GM21825 (cell line): Measurements from ENCODE around the gene RYR2.
"Not testable (repeated sequence)": the region's sequence is repeated elsewhere in the genome, so short reads cannot be mapped to it uniquely, and the experiment has no call there.

Source experiments
- ATAC-seq: cut with Tn5 transposase; IDR thresholded peaks from one replicate; pipeline ENCODE4 v1.9.1; 2021; ENCODE audit warnings: mild to moderate bottlenecking, moderate library complexity; ENCODE audit not compliant: unreplicated experiment

The RYR2 gene

DNA sequence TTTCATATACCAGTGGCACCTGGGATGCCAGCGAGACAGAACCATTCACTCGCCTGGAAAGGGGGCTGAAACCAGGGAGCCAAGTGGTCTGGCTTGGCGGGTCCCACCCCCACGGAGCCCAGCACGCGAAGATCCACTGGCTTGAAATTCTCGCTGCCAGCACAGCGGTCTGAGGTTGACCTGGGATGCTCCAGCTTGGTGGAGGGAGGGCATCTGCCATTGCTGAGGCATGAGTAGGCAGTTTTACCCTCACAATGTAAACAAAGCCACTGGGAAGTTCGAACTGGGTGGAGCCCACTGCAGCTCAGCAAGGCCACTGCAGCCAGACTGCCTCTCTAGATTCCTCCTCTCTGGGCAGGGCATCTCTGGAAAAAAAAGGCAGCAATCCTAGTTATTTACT, 778.6 kb downstream of the RYR2 start:
- ATAC-seq: not testable (repeated sequence)

DNA sequence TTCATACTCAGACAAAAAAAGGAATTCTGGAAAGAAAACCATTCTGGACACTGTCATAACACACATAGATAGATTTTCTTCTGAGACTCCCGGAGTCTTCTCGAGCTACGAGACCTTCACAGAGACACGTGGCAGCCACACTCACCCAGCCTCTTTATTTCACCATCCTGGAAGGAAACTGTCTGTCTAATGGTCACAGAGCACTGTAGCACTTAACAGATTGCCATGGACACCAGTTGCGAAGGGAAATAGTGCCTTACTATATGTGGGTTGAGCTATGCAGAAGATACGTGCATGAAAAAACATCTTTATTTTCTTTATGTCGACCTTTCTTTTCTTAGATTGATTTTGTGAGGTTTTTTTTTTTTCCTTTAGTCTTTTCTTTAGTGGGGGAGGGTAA, 790.9 kb downstream of the RYR2 start:
- ATAC-seq: no peak

DNA sequence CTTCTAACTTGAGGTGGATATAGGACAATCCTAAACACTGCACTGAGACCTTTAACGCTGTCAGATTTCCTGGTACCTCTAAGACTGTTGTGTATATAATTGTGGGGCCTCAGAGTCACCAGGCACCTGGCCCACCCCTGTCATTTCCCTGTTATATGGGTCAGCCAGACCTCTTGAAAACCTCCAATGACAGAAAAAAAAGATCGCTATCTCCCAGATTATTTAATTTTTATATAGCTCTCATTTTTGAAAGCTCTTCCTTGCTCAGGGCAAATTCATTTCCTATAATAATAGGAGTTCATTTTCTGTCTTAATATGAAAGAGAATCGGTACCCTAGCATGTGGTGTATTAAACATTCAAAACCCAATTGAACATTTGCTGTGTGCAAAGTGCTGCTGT, 792.1 kb downstream of the RYR2 start:
- ATAC-seq: no peak

DNA sequence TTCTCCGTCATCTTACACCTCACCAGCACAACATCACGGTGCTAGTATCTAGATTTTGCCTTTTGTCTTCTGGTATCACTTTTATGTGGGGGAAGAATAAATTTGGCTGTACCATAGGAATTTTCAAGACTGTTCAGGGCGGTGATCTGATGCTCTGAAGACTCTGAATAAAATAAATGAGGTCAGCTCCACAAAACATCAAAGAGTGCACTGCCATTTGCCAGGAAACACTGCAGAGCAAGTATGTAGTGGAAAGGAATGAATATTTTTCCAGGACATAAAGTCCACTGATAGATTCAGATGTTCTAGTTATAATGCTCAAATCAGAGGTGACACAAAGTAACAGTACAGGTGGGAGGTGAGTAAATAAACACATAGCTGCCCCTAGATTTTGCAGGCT, 792.5 kb downstream of the RYR2 start:
- no peak for ATAC-seq

DNA sequence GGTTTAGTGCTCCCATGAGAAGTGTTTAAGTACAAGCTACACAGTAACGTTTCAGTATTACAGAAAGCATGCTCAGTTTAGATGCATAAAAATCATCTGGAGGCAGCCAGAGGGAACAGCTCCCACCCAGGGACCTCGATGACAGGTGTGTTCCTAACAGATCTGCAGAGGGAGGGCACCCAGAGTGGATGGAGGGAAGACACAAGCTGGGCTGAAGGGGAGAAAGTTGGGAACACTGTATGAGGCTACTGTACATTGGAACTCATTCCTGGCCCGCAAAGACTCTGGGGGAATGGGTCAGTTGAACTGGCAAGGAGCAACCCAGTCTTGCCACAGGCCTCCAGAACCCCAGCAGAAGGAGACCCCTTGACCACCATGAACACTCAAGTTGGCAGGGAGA, 796.3 kb downstream of the RYR2 start:
- ATAC-seq: no peak

DNA sequence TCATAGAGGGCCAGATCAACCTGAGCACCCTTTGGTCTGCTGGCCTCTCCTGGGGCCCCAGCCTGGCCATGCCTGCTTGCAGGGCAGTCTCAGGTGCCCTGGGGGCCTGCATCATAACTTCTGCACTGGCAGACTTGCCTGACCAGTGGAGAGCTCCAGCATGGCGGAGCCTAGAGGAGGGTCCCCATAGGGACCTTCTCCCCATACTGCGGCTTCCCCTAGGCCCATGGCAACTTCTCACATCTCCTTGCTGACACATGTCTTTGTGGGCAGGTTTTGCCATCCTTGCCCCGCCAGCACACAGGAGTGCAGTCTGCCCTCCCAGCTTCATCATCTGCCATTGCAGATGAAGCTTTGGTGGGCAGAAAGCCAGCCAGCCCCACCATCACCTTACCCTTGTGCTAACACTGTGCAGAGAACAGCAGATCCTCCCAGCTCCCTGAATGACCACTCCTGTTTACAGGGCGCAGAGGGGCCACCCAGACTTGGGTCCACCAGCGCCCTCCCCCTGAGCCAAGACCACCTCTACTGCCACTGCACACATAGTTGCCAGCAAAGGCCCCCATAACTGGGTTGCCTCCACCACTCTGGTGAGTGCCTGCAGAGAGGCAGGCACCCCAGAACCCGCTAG, 797.0 kb downstream of the RYR2 start:
- no peak for ATAC-seq

DNA sequence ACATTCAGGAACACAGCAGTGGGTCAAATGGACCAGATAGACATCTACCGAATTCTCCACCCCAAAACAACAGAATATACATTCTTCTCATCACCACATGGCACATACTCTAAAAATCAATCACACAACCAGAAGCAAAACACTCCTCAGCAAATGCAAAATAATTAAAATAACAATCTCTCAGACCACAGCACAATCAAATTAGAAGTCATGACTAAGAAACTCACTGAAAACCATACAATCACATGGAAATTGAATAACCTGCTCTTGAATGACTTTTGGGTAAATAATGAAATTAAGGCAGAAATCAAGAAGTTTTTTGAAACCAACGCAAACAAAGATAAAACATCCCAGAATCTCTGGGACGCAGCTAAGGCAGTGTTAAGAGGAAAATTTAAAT, 799.5 kb downstream of the RYR2 start:
- no peak for ATAC-seq

DNA sequence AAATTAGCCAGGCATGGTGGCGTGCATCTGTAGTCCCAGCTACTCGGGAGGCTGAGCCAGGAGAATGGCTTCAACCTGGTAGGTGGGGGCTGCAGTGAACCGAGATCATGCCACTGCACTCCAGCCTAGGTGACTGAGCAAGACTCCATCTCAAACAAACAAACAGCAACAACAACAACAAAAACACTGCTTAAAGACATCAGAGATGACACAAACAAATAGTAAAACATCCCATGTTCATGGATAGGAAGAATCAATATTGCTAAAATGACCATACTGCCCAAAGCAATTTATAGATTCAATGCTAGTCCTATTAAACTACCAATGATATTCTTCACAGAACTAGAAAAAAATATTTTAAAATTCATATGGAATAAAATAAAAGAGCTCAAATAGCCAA, 801.5 kb downstream of the RYR2 start:
- not testable (repeated sequence) for ATAC-seq

DNA sequence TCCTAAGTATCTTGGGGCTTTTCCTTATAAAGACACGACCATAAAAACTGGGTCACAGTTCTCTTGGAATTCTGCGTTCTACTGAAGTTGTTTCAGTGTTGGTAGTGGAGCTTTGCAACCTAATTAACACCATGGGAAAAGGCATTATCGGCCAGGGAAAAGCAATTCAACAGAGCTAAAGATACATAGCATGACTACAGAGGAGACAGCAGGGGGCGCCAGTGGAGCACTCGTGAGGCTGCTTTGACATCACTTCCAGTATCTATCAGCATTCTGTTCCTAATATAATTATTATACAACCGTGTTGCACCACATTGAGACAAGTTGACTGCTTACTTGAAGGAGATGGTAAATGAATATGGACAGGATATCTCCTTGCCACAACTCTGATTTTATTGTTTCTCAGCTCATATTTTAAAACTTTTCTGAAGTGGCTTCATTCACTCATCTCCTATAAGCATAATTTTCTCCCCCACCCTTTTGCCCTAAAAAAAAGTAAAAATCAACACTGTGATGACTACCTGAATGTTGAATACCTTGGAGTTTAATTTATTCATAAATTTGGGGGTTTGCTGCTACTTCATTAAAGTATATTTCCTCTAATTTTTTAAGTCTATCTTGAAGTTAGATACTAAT, 809.3 kb downstream of the RYR2 start:
- no peak for ATAC-seq

DNA sequence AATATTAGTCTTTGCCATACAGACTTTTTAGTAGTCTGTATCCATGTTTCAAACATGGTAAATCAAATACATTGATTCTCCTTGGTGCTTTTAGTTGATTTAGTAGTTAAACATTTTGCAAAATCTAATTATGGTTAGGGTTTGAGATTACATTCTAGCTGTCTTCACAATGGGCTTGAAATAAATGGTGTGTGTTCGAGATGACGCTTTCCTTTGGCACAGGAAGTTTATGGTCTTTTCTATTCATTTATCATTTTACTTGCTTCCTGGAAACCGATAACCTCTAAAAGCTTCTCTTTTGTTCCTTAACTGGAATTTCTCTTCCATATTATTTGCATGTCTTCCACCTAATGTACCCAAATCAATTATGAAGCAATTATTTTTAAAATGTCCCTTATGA, 810.4 kb downstream of the RYR2 start:
- no peak for ATAC-seq

DNA sequence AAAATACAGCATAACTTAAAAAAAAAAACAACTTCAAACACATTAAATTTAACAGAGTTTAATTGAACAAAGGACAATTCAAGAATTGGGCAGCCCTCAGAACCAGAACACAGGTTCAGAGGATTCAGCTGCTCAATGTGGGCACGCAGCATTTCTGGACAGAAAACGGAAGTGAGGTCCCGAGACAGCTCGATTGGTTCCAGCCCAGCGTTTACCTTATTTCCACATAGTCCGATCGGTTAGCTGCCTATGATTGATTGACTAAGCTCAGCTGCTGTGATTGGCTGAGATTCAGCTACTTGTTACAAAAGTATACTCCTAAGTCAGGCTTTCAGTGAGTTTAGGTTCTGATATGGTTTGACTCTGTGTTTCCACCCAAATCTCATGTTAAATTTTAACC, 815.5 kb downstream of the RYR2 start:
- no peak for ATAC-seq

DNA sequence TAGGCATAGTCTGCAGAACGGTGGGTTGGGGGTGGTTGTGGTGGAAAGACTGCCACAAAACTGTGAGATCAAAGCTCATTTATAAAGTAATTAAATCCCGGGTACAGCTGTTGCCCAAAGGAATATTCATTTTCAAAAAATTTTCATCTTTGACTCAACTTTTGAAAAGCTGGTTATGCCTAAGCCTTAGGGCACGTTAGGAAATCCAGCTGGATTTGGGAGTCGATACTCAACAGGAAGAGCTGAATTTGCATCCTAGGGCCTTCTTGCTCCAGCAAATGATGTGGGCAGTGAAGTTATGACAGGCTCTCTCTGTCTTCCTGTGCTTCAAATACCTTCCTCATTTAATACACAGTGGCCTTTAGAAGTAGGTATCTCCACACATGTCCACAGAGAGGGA, 817.0 kb downstream of the RYR2 start:
- ATAC-seq: no peak

DNA sequence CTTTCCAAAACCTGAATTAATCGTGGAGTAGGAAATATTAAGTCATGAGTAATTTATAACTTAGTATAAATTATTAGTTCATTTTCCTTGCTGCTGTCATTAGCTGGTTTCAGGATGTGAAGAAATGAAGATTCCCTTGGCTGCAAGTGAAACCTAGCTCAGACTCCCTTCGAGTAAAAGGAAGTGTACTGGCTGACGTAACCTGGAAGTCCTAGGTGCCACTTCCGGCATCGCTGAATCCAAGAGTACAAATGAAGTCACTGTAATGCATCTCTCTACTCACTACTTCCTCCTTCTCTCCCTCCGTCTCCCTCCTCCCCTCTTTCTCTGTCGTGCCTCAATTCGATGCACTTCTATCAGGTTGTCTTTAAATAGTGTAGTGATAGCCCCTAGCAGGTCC, 820.0 kb downstream of the RYR2 start:
- ATAC-seq: no peak

DNA sequence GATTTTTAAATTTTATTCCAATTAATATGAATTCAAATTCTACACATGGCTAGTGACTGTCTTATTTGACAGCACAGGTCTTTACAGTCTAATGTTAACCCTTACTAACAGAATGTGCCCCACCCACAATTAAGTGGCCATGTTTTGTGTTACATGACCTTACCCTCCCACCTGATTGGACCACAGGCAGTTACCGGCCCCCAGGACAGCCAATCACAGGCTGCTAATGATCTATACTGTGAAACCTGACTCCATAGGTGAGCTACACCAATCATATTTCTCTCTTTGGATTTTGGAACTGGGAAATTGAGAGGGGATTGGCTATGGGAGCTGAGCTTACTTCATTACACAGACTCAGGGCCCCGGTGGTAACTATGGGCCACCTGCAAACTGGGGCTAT, 821.2 kb downstream of the RYR2 start:
- no peak for ATAC-seq

DNA sequence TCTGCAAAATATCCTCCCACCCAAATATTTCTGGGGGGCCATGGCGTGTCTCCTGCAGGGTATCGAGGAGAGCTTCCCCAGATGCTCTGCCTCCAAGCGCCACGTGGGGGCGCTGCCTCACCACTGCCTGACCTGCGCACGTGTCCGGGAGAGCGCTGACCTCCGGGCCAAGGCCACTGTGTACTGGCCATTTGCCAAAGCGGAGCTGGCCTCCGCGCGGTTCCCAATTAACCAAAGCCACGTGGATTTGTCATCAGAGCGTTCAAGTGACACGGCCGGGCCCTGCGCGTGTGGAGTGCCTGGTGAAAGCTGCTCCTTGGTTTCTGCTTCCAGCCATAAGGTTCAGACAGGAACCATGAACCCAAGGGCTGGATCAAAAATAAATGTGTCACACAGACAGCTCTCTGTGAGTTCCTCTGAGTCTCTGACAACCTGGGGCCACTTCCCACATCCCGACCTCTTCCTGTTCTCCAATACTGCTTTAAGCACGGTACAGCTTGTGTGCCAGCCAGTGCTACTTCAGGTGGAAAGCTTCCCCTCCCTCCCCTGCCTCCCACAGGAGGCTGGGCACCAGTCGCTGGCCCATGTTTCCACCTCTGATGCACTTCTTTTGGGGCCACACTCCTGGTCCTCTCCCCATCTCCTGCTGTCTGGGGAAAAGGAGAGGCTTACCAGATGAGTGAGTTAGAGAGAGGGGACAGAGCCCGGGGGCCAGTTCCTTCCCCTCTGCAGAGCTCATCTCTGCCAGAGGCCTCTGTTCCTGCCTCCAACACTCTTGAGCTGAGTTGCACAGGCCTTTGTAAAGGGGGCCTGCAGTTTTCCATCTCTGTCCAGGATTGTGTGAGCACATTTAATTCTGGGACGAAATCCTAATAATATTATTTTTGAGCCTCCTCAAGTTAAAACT, 822.6 kb downstream of the RYR2 start:
- peak; percentile 73 for ATAC-seq

DNA sequence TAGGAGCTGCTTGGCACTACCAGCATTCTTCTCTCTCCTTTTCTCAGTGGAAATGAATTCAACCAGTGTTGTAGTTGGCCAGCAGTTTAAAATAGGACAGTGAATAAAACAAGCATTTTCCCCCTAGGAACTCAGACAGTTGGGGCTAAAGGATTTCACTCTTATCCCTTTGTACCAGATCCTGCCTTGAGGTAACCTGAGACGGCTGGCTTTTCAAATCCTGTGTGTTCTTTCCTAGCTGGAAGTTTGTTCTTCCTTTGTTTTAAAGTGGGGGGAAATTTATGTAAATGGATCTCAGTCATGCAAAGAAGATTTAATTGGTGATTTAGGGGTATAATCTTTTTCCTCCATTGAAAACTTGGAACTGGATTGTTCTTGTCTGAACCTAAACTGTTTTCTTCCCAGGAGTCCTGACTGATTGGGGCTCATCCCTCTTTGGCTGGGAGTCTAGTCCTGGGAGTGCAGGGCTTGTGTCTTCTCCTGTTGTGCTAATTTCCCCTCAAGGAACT, 825.5 kb downstream of the RYR2 start:
- no peak for ATAC-seq

DNA sequence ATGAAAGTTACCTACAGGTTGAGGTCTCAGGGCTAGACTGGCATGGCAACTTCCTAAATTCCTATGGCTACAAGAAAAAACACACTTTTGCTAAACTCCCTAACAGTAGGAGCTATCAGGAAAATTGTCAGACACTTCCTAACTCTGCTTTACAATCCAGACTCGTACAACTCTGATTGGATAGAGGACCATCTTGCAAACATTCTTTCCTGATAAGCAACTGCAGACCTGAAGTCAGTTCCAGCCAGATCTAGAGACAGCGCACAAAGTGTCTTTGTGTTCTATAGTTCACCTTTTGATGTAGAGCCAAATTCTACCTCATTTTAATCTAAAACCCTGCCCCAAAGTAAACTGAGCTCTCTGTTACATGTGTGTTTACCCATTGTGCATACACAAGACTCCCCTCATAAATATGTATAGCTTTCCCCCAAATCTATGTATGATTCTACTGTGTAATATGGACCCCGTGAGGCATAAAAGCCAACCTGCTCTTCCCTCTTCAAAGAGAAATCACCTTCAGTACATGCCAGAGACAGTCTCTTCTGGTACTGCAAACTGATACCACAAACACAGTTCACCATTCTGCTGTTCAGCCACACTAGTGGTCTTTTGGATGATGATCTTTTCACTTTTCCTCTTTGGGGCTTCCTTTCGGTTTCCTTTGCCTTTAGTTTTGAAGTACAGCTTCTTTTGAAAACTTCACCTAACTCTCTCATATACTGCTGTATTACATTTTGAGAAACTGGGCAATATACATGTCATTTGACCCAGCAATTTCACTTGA, 827.0 kb downstream of the RYR2 start:
- ATAC-seq: no peak

DNA sequence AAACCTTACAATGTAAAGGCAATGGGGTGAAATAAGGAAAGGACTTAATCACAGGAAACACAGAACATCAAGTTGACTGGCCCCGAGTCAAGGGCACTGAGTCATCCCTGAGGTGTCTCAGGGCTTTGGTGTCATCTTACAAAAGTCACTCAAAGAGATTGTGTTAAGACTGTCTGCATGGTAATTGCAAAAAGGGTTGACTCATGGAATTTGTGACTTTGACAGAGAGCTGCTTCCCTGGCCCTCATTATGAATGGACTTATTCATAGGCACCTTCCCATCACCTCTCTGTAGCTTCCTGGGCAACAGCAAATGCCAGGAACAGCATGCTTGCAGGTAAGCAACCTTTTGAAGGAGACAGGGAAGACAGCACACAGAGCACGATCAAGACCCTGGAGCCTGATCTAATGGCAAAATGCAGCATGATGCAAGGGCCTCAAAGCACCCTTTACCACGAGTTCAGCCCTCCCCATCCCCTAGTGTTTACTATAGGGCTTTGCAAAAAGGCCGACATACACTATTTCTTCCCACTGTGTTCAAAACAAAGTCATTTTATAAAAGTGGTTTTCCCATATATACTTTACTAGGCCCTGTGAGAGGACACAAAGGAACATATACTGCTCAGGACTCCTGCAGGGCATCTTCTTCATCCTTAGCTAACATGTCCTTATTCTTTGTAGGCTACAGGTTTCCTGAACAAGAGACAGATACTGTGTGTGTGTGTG, 831.7 kb downstream of the RYR2 start:
- no peak for ATAC-seq

DNA sequence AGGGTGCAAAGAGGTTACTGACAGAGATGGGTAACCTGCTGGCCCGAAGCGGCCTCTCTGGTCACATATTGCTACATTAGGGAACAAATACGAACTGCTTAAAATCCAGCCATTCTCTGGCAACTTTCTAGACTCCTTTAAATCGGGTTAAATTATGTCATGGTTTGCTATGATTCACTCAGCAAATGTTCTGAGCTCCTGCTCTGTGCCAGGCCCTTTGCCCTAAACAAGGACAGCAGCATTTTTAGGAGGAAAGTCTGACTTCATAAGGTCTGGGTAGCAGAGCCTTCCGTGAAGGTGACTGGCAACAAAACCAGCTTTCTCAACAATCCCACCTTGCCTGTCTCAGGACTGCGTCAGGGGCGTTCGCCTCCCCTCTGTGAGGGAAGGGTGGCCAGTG, 833.3 kb downstream of the RYR2 start:
- ATAC-seq: no peak

DNA sequence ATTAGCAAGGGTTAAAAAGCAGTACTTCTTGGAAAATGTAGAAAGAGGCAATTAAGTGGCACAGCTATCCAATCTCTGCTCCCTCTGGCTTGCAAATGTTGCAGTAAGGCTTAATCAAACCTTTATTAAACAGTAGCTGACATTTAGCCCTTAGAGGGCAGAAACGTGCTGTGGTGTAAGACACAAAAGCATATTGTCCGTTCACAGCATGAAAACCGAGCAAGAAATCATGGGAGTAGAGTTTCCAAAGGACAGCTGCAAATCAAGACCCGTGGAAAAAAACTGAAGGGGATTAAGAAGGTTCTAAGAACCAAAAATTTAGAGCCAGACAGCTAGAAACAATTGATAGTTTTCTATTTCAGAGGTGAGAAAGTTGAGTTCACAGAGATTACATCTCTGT, 835.6 kb downstream of the RYR2 start:
- no peak for ATAC-seq
